ENCODE results near the gene BAZ2A.

DNA sequence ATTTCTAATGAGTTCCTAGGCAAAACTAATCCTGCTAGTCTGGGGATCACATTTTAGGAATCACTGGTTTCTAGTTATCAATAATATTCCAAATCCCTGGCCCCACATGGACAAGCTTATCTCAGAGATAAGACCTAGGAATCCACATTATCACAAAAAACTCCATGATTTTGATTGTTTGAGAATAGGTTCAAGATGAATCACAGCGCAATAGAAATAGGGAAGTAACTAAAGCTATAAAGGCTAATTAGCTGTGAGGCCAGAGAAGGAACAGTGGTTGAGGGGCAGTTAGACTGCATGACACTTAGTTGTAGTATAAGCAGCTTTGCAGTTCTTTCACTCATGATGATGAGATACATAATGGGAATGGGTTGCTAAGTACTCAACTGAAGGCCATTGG is 28.8 kb upstream of the BAZ2A start:
- TF ChIP-seq, protein P1, sequence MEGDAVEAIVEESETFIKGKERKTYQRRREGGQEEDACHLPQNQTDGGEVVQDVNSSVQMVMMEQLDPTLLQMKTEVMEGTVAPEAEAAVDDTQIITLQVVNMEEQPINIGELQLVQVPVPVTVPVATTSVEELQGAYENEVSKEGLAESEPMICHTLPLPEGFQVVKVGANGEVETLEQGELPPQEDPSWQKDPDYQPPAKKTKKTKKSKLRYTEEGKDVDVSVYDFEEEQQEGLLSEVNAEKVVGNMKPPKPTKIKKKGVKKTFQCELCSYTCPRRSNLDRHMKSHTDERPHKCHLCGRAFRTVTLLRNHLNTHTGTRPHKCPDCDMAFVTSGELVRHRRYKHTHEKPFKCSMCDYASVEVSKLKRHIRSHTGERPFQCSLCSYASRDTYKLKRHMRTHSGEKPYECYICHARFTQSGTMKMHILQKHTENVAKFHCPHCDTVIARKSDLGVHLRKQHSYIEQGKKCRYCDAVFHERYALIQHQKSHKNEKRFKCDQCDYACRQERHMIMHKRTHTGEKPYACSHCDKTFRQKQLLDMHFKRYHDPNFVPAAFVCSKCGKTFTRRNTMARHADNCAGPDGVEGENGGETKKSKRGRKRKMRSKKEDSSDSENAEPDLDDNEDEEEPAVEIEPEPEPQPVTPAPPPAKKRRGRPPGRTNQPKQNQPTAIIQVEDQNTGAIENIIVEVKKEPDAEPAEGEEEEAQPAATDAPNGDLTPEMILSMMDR (IDR thresholded peaks at IDR 0.05; ENCODE audit: insufficient read depth, low read length) = no peak
- TF ChIP-seq GABPA (IDR thresholded peaks at IDR 0.05; ENCODE audit: low read depth) (no peak), POLR2AphosphoS5 (IDR thresholded peaks at IDR 0.05; ENCODE audit: low read depth) (no peak)
- TF ChIP-seq, protein P2, sequence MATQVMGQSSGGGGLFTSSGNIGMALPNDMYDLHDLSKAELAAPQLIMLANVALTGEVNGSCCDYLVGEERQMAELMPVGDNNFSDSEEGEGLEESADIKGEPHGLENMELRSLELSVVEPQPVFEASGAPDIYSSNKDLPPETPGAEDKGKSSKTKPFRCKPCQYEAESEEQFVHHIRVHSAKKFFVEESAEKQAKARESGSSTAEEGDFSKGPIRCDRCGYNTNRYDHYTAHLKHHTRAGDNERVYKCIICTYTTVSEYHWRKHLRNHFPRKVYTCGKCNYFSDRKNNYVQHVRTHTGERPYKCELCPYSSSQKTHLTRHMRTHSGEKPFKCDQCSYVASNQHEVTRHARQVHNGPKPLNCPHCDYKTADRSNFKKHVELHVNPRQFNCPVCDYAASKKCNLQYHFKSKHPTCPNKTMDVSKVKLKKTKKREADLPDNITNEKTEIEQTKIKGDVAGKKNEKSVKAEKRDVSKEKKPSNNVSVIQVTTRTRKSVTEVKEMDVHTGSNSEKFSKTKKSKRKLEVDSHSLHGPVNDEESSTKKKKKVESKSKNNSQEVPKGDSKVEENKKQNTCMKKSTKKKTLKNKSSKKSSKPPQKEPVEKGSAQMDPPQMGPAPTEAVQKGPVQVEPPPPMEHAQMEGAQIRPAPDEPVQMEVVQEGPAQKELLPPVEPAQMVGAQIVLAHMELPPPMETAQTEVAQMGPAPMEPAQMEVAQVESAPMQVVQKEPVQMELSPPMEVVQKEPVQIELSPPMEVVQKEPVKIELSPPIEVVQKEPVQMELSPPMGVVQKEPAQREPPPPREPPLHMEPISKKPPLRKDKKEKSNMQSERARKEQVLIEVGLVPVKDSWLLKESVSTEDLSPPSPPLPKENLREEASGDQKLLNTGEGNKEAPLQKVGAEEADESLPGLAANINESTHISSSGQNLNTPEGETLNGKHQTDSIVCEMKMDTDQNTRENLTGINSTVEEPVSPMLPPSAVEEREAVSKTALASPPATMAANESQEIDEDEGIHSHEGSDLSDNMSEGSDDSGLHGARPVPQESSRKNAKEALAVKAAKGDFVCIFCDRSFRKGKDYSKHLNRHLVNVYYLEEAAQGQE (IDR thresholded peaks at IDR 0.05; ENCODE audit: insufficient replicate concordance, low read depth) = no peak

Measured in HL-60 (cell line).